Activated CD8-positive, alpha-beta memory T cell treated with anti-CD3 and anti-CD28 coated beads, Interleukin-2, amount 10 ng/mL, durations not matched to agents 7 days and 5 days (primary cell): ENCODE results near the gene AIF1L. TPM values are rescaled to one million over a fixed set of nuclear protein-coding genes. Genes with fewer than 3 reads are reported as not detected.
"Not testable (repeated sequence)": the region's sequence is repeated elsewhere in the genome, so short reads cannot be mapped to it uniquely, and the experiment has no call there.

Source experiments
- ATAC-seq: fragments of 150-1000 bp; cut with Tn5 transposase; one replicate; pipeline ENCODE4 v1.10.0; 2021; ENCODE audit warnings: moderate library complexity
- CTCF ChIA-PET: fragments of 350-600 bp; sonication (Branson Sonifier 250); formaldehyde crosslinking; loops from one replicate; lab custom pipeline; 2021; ENCODE audit warnings: antibody characterized with exemption; lab: Charles Lee
- DNase-seq: peaks from one replicate; pipeline ENCODE4 v3.0.0-alpha.2; 2020
- H3K27ac Mint-ChIP-seq: one replicate; pipeline ENCODE4 v1.8.0; 2021; ENCODE audit warnings: mild to moderate bottlenecking, mixed read lengths
- H3K27me3 Mint-ChIP-seq: one replicate; pipeline ENCODE4 v1.8.0; 2021; ENCODE audit warnings: mixed read lengths
- H3K36me3 Mint-ChIP-seq: one replicate; pipeline ENCODE4 v1.8.0; 2021; ENCODE audit warnings: mild to moderate bottlenecking, mixed read lengths
- H3K4me1 Mint-ChIP-seq: one replicate; pipeline ENCODE4 v1.8.0; 2021; ENCODE audit warnings: mixed read lengths
- H3K4me3 Mint-ChIP-seq: one replicate; pipeline ENCODE4 v1.8.0; 2021; ENCODE audit warnings: mild to moderate bottlenecking, moderate library complexity, mixed read lengths
- H3K9me3 Mint-ChIP-seq: one replicate; pipeline ENCODE4 v1.8.0; 2022; ENCODE audit warnings: low read depth, mixed read lengths
- total RNA-seq, 2 experiments: library from RNA; stranded (reverse); gene quantifications; one replicate each; pipeline ENCODE4 v1.2.3, GENCODE V29; 2021

The AIF1L gene
- total RNA-seq, 2 experiments from 2014 or later: 0.12 to 0.23 TPM

- no peak overlapping the region for H3K4me3 Mint-ChIP-seq
- H3K9me3 Mint-ChIP-seq: no peaks in the 10 kb centered on the region
- CTCF ChIA-PET: interaction anchor here (1.1 kb wide), 1 partner anchor 225 kb away, joined by 4 read pairs; no protein-coding TSS in a partner anchor
- no peak for DNase-seq
- no peak for ATAC-seq
- no peaks in the 10 kb centered on the region for H3K4me1 Mint-ChIP-seq
- H3K27ac Mint-ChIP-seq: no peak overlapping the region
- H3K27me3 Mint-ChIP-seq: peaks cover 2% of the 10 kb centered on the region
- no peaks in the 10 kb centered on the region for H3K36me3 Mint-ChIP-seq
Observed at GRCh38 chr9:131111854-131112311, 15.6 kb downstream of the AIF1L start.

- H3K4me3 Mint-ChIP-seq: no peak overlapping the region
- peaks cover 7% of the 10 kb centered on the region for H3K27me3 Mint-ChIP-seq
- H3K36me3 Mint-ChIP-seq: no peaks in the 10 kb centered on the region
- ATAC-seq: no peak
- H3K27ac Mint-ChIP-seq: no peak overlapping the region
- no peaks in the 10 kb centered on the region for H3K4me1 Mint-ChIP-seq
- H3K9me3 Mint-ChIP-seq: no peaks in the 10 kb centered on the region
- CTCF ChIA-PET: interaction anchor here (1.1 kb wide), 1 partner anchor 224 kb away, joined by 4 read pairs; no protein-coding TSS in a partner anchor
- DNase-seq: no peak
Observed at GRCh38 chr9:131112374-131113154, 16.2 kb downstream of the AIF1L start.

DNA sequence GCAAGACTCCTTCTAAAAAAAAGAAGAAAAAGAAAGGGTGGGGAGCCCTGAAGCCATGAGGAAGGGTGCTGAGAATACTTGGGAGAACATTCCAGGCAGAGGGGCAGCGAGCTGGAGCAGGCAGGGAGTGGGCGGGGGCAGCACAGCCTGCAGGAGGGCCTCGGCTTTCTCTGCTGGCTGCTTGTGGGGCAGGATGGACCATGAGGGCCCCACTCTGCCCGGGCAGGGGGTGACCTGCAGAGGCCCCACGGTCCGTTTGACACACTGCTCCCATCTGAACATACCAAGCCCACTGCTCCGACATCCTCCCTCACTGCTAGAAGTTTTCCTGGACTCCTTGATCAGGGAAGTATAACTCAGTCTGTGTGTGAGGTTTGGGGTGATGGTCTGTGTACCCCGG is 17.3 kb downstream of the AIF1L start:
- Mint-ChIP-seq H3K9me3 (no peaks in the 10 kb centered on the region), H3K4me3 (no peak overlapping the region), H3K36me3 (no peaks in the 10 kb centered on the region), H3K4me1 (no peaks in the 10 kb centered on the region), H3K27ac (no peak overlapping the region), H3K27me3 (peaks cover 14% of the 10 kb centered on the region)
- no peak for DNase-seq
- CTCF ChIA-PET: no interaction called here
- ATAC-seq: no peak

DNA sequence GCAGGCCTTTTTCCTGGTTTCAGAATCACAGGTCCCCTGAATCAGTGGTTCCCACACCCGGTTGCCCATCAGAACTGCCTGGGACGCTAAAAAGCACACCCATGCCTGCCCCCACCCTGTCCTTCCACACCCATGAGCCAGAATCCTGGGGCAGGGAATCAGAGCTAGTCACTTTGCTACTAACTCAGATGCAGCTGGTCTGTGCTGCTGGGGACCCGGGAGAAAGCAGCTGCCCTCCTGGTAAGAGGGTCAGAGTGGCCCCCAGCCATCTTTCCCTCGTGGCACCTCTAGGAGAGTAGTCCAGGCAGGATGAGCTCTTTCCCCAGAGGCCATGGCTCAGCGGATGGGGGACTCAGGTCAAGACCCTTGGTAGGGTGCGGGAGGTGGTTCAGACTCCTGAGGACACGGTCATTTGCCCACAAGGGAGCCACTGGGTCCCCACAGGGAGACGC is 17.8 kb downstream of the AIF1L start:
- H3K36me3 Mint-ChIP-seq: no peaks in the 10 kb centered on the region
- no peaks in the 10 kb centered on the region for H3K4me1 Mint-ChIP-seq
- CTCF ChIA-PET: no interaction called here
- H3K4me3 Mint-ChIP-seq: no peak overlapping the region
- DNase-seq (no peak), ATAC-seq (no peak)
- no peaks in the 10 kb centered on the region for H3K9me3 Mint-ChIP-seq
- H3K27ac Mint-ChIP-seq: no peak overlapping the region
- peaks cover 18% of the 10 kb centered on the region for H3K27me3 Mint-ChIP-seq

- peaks cover 25% of the 10 kb centered on the region for H3K27me3 Mint-ChIP-seq
- H3K9me3 Mint-ChIP-seq, CTCF ChIA-PET: not testable (repeated sequence)
Observed at GRCh38 chr9:131115360-131115742, 19.0 kb downstream of the AIF1L start.

GRCh38 chr9:131116281-131117120 is 20.2 kb downstream of the AIF1L start:
- no peaks in the 10 kb centered on the region for H3K36me3 Mint-ChIP-seq
- peaks cover 25% of the 10 kb centered on the region for H3K27me3 Mint-ChIP-seq
- no peaks in the 10 kb centered on the region for H3K9me3 Mint-ChIP-seq
- CTCF ChIA-PET: no interaction called here
- no peak overlapping the region for H3K4me3 Mint-ChIP-seq
- ATAC-seq (no peak), DNase-seq (no peak)
- H3K4me1 Mint-ChIP-seq: no peaks in the 10 kb centered on the region
- H3K27ac Mint-ChIP-seq: no peak overlapping the region

More at GRCh38 chr9:131115360-131115742, 19.0 kb downstream of the AIF1L start:
- H3K27ac Mint-ChIP-seq, H3K36me3 Mint-ChIP-seq, ATAC-seq, H3K4me3 Mint-ChIP-seq, DNase-seq, H3K4me1 Mint-ChIP-seq: not testable (repeated sequence)

- no peaks in the 10 kb centered on the region for H3K36me3 Mint-ChIP-seq
- H3K9me3 Mint-ChIP-seq: no peaks in the 10 kb centered on the region
- no peak overlapping the region for H3K4me3 Mint-ChIP-seq
- no peak for ATAC-seq
- no peak overlapping the region for H3K27ac Mint-ChIP-seq
- peaks cover 25% of the 10 kb centered on the region for H3K27me3 Mint-ChIP-seq
- no peaks in the 10 kb centered on the region for H3K4me1 Mint-ChIP-seq
- no peak for DNase-seq
- CTCF ChIA-PET: no interaction called here
Observed at GRCh38 chr9:131117121-131117761, 20.9 kb downstream of the AIF1L start.

GRCh38 chr9:131117762-131118145 is 21.4 kb downstream of the AIF1L start:
- CTCF ChIA-PET: no interaction called here
- no peak overlapping the region for H3K27ac Mint-ChIP-seq
- H3K27me3 Mint-ChIP-seq: peaks cover 25% of the 10 kb centered on the region
- ATAC-seq (no peak), DNase-seq (no peak)
- no peak overlapping the region for H3K4me3 Mint-ChIP-seq
- no peaks in the 10 kb centered on the region for H3K4me1 Mint-ChIP-seq
- no peaks in the 10 kb centered on the region for H3K9me3 Mint-ChIP-seq
- no peaks in the 10 kb centered on the region for H3K36me3 Mint-ChIP-seq

DNA sequence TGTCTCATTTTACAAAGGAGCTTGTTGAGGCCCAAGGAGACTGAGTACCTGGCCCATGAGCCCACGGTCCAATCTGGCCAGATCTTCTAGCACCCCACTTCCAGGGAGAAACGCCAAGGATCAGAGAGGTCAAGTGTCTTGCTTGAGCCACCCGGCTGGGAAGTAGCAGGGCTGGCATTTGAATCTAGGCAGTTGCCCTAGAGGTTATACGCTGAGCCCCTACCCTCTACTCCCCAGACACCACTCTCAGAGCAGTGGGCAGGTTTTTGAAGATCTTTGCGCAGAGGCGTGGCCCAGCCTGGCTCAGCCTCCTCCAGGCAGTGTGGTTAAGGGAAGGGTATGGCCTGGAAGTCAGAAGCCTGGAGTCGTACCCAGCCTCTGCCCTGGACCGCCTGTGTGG is 23.3 kb downstream of the AIF1L start:
- H3K4me3 Mint-ChIP-seq: no peak overlapping the region
- CTCF ChIA-PET: interaction anchor here (0.7 to 1.2 kb wide), 2 partner anchors 61 to 73 kb away, joined by 3 to 4 read pairs; no protein-coding TSS in a partner anchor
- H3K4me1 Mint-ChIP-seq: peaks cover under 1% of the 10 kb centered on the region
- no peak overlapping the region for H3K27ac Mint-ChIP-seq
- peaks cover 25% of the 10 kb centered on the region for H3K27me3 Mint-ChIP-seq
- H3K36me3 Mint-ChIP-seq: no peaks in the 10 kb centered on the region
- ATAC-seq (no peak), DNase-seq (no peak)
- no peaks in the 10 kb centered on the region for H3K9me3 Mint-ChIP-seq

DNA sequence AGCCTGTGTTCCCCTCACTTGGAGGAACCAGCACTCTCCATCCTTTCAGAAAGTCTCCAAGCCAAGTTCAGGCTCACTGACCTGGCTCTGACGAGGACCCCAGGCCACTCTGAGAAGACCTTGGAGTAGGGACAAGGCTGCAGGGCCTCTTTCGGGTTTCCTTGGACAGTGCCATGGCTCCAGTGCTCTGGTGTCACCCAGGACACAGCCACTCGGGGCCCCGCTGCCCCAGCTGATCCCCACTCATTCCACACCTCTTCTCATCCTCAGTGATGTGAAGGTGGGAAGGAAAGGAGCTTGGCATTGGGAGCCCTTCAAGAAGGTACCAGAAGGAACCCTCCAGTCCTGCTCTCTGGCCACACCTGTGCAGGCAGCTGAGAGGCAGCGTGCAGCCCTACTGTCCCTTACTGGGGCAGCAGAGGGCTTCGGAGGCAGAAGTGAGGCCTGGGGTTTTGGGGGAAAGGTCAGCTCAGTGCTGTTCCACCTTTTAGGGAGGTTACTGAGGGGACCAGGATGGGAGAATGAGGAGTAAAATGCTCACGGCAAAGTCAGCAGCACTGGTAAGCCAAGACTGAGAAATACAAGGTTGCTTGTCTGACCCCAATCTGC is 24.4 kb downstream of the AIF1L start:
- Mint-ChIP-seq H3K9me3 (no peaks in the 10 kb centered on the region), H3K4me3 (no peak overlapping the region), H3K27ac (no peak overlapping the region)

GRCh38 chr9:131121346-131121745 is 25.0 kb downstream of the AIF1L start:
- Mint-ChIP-seq H3K9me3 (no peaks in the 10 kb centered on the region), H3K4me3 (no peak overlapping the region), H3K4me1 (peaks cover 11% of the 10 kb centered on the region), H3K27ac (no peak overlapping the region), H3K27me3 (peaks cover 25% of the 10 kb centered on the region), H3K36me3 (peaks cover 2% of the 10 kb centered on the region)
- CTCF ChIA-PET: no interaction called here
- no peak for ATAC-seq
- DNase-seq: no peak

More for the DNA sequence above, 24.4 kb downstream of the AIF1L start:
- ATAC-seq: no peak
- CTCF ChIA-PET: no interaction called here
- DNase-seq: no peak
- Mint-ChIP-seq H3K27me3 (peaks cover 25% of the 10 kb centered on the region), H3K36me3 (peaks cover 2% of the 10 kb centered on the region), H3K4me1 (peaks cover 6% of the 10 kb centered on the region)

- H3K27me3 Mint-ChIP-seq: peaks cover 20% of the 10 kb centered on the region
- CTCF ChIA-PET: no interaction called here
- no peaks in the 10 kb centered on the region for H3K9me3 Mint-ChIP-seq
- DNase-seq (no peak), ATAC-seq (no peak)
- H3K4me3 Mint-ChIP-seq: no peak overlapping the region
- H3K36me3 Mint-ChIP-seq: peaks cover 2% of the 10 kb centered on the region
- peaks cover 18% of the 10 kb centered on the region for H3K4me1 Mint-ChIP-seq
- no peak overlapping the region for H3K27ac Mint-ChIP-seq
Observed at GRCh38 chr9:131122158-131122557, 25.8 kb downstream of the AIF1L start.

DNA sequence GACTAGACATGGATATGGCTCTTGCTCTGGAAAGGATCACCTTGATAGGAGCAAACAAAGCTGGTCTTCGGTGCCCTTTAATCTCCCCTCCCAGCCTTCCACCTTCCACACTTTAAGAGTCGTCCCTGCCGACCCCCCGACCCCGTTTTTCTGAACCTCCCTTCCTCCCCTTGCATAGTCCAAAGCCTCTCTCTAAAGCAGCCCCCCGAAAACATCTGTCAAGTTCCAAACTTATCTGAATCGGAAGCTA is 28.6 kb downstream of the AIF1L start:
- Mint-ChIP-seq H3K27ac (peak overlapping the region; percentile 93), H3K27me3 (peaks cover 2% of the 10 kb centered on the region), H3K4me1 (peaks cover 36% of the 10 kb centered on the region), H3K4me3 (peak overlapping the region; percentile 86), H3K9me3 (no peaks in the 10 kb centered on the region), H3K36me3 (peaks cover 24% of the 10 kb centered on the region)
- ATAC-seq: no peak
- peak; percentile 46 for DNase-seq
- CTCF ChIA-PET: interaction anchor here (0.8 to 2.6 kb wide), 8 partner anchors 11 to 225 kb away, joined by 3 to 10 read pairs (median 3); no protein-coding TSS in a partner anchor
